RWPE2 (cell line): ENCODE measurements around the gene WNT5B.
A peak's percentile ranks its signal among the peaks of the same experiment; 100 is the strongest.

ENCODE experiments used
- ATAC-seq: fragments of 200-7000 bp; cut with Tn5 transposase; 3 replicates; pipeline ENCODE4 v1.9.1; 2021; ENCODE audit warnings: low read depth
- DNase-seq: peaks from one replicate; pipeline ENCODE4 v3.0.0-alpha.2; 2020; ENCODE audit warnings: low spot score
- H3K27ac ChIP-seq: fragments of 450-650 bp; 2 replicates; pipeline ENCODE4 v1.5.1; 2017; ENCODE audit warnings: mild to moderate bottlenecking; ENCODE audit not compliant: poor library complexity, severe bottlenecking
- H3K27me3 ChIP-seq: fragments of 250-450 bp; sonication (Bioruptor Pico); 2 replicates; pipeline ENCODE4 v1.5.1; 2021; ENCODE audit warnings: mild to moderate bottlenecking, moderate library complexity; ENCODE audit not compliant: insufficient read depth, poor library complexity, severe bottlenecking
- H3K36me3 ChIP-seq: fragments of 250-450 bp; sonication (Bioruptor Pico); 2 replicates; pipeline ENCODE4 v1.5.1; 2020; ENCODE audit warnings: low read depth, mild to moderate bottlenecking, moderate library complexity
- H3K4me1 ChIP-seq: fragments of 250-450 bp; sonication (Bioruptor Pico); 2 replicates; pipeline ENCODE4 v1.5.1; 2021; ENCODE audit warnings: mild to moderate bottlenecking, moderate library complexity; ENCODE audit not compliant: insufficient read depth, poor library complexity, severe bottlenecking
- H3K4me3 ChIP-seq: fragments of 250-450 bp; sonication (Bioruptor Pico); 2 replicates; pipeline ENCODE4 v1.5.1; 2021; ENCODE audit warnings: mild to moderate bottlenecking, moderate library complexity; ENCODE audit not compliant: severe bottlenecking
- H3K9me3 ChIP-seq: fragments of 250-450 bp; sonication (Bioruptor Pico); 2 replicates; pipeline ENCODE4 v1.5.1; 2021; ENCODE audit warnings: mild to moderate bottlenecking, moderate library complexity; ENCODE audit not compliant: severe bottlenecking
- CTCF ChIP-seq: fragments of 450-650 bp; IDR thresholded peaks from one replicate; pipeline ENCODE4 v1.5.1; 2017; ENCODE audit warnings: mild to moderate bottlenecking, moderate library complexity; ENCODE audit not compliant: poor library complexity, severe bottlenecking

Gene WNT5B

GRCh38 chr12:1662761-1663439, 33.9 kb downstream of the WNT5B start:
- Histone ChIP-seq H3K4me3 (no peak overlapping the region), H3K36me3 (no peaks in the 10 kb centered on the region), H3K9me3 (no peaks in the 10 kb centered on the region), H3K4me1 (peaks cover 15% of the 10 kb centered on the region), H3K27me3 (no peaks in the 10 kb centered on the region), H3K27ac (no peak overlapping the region)
- ATAC-seq (no peak), DNase-seq (peak; percentile 67)
- no peak for TF ChIP-seq CTCF

GRCh38 chr12:1663440-1664132, 34.6 kb downstream of the WNT5B start:
- no peak for ATAC-seq
- H3K9me3 ChIP-seq: no peaks in the 10 kb centered on the region
- peak; percentile 9 for DNase-seq
- H3K4me3 ChIP-seq: no peak overlapping the region
- peaks cover 15% of the 10 kb centered on the region for H3K4me1 ChIP-seq
- H3K27me3 ChIP-seq: no peaks in the 10 kb centered on the region
- no peak for TF ChIP-seq CTCF
- H3K36me3 ChIP-seq: no peaks in the 10 kb centered on the region
- no peak overlapping the region for H3K27ac ChIP-seq

- ATAC-seq: no peak
Measured at GRCh38 chr12:1665366-1665765, 36.3 kb downstream of the WNT5B start.

GRCh38 chr12:1666215-1666614, 37.2 kb downstream of the WNT5B start:
- no peak for ATAC-seq
- Histone ChIP-seq H3K9me3 (no peaks in the 10 kb centered on the region), H3K27ac (no peak overlapping the region), H3K4me3 (no peak overlapping the region), H3K36me3 (no peaks in the 10 kb centered on the region), H3K4me1 (peaks cover 9% of the 10 kb centered on the region), H3K27me3 (no peaks in the 10 kb centered on the region)
- no peak for DNase-seq
- TF ChIP-seq CTCF: no peak

More at GRCh38 chr12:1665366-1665765, 36.3 kb downstream of the WNT5B start:
- no peaks in the 10 kb centered on the region for H3K9me3 ChIP-seq
- TF ChIP-seq CTCF: no peak
- no peaks in the 10 kb centered on the region for H3K36me3 ChIP-seq
- no peak overlapping the region for H3K4me3 ChIP-seq
- peaks cover 9% of the 10 kb centered on the region for H3K4me1 ChIP-seq
- no peak for DNase-seq
- no peaks in the 10 kb centered on the region for H3K27me3 ChIP-seq
- no peak overlapping the region for H3K27ac ChIP-seq

- DNase-seq: no peak
- no peak overlapping the region for H3K27ac ChIP-seq
Measured at GRCh38 chr12:1666685-1667162, 37.7 kb downstream of the WNT5B start.

More at GRCh38 chr12:1666685-1667162, 37.7 kb downstream of the WNT5B start:
- no peaks in the 10 kb centered on the region for H3K36me3 ChIP-seq
- no peak overlapping the region for H3K4me3 ChIP-seq
- H3K4me1 ChIP-seq: peaks cover 5% of the 10 kb centered on the region
- H3K27me3 ChIP-seq: no peaks in the 10 kb centered on the region
- TF ChIP-seq CTCF: no peak
- no peak for ATAC-seq
- H3K9me3 ChIP-seq: no peaks in the 10 kb centered on the region
